ENCODE measurements around the gene PSMB4.
"Not testable (repeated sequence)": the region's sequence is repeated elsewhere in the genome, so short reads cannot be mapped to it uniquely, and the experiment has no call there.

Gene PSMB4

GRCh38 chr1:151390221-151391078 lies 8.9 kb upstream of the PSMB4 start:
- not testable (repeated sequence) for DNase-seq (ENCODE audit: low read depth)

DNA sequence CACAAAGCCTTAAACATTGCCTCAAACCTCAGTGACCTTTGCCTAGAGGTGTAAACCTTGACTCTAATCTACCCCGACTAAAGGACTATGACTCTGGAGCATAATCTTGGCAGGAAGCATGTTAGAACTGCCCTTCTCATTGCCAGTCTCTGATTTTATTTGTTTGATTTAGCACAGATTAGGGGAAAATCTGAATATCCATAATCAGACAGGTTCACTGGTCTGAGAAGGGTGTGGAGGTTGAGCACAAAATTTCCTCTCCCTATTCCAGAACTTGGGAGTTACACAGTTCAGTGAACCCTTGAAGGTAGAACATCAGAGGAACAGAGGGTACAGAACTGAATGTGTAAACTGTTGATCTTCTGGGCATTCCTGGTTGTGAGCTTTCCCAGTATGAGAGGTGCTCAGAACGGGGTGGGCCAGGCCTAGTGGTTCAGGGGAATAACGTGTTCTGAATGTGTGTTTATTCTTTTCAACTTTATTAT lies 8.3 kb upstream of the PSMB4 start:
- DNase-seq (ENCODE audit: low read depth) = no peak

DNA sequence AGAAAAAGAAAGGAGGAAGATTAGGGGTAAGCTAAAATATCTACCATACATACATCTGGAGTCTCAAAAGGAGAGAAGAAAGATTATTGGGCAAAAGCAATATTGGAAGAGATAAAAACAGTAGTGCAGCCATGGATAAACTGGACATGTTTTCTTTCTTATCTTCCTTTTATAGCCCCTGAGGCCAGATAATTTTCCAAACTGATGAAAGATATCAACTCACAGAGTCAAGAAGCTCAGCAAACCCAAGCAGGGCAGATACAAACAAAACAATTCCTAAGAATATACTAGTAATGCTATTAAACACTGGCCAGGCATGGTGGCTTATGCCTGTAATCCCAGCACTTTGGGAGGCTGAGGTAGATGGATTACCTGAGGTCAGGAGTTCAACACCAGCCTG lies 5.8 kb upstream of the PSMB4 start:
- DNase-seq (ENCODE audit: low read depth) = no peak

DNA sequence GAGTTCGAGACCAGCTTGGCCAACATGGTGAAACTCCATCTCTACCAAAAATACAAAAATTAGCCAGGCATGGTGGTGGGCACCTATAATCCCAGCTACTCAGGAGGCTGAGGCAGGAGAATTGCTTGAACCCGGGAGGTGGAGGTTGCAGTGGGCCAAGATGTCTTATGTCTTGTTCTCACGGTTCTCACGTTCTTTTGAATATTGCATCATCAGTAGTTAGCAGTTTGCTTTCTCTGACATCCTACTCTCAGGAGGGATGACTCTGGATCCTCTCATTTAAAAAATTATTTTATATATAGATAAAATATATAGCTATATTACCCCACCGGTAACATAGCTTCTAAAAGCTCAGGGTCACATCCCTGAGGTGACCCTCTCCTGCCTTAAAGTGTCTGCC lies 3.1 kb upstream of the PSMB4 start:
- not testable (repeated sequence) for DNase-seq (ENCODE audit: low read depth)

GRCh38 chr1:151401125-151401788 lies 1.9 kb downstream of the PSMB4 start:
- no peak for DNase-seq (ENCODE audit: low read depth)

DNA sequence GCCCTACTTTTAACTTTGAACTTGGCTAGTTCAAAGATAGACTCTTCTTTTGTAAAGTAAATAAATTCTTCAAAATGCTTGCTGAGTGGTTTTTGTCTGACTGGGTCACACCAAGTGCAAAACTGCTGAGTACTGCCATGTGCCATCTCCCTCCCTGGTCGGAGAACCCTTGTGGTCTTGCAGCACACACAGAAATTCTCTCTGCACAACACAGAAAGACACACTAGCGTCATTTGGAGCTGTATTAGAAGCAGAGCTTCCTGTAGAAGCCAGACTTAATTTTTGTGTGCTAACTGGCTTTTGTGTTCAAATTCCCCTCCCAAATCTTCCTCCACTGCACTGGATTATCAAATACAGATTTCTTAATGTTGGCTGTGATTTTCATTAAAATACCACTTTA lies 2.5 kb downstream of the PSMB4 start:
- DNase-seq (ENCODE audit: low read depth) = no peak

- no peak for DNase-seq (ENCODE audit: low read depth)
Observed at GRCh38 chr1:151402764-151403163, 3.4 kb downstream of the PSMB4 start.

DNA sequence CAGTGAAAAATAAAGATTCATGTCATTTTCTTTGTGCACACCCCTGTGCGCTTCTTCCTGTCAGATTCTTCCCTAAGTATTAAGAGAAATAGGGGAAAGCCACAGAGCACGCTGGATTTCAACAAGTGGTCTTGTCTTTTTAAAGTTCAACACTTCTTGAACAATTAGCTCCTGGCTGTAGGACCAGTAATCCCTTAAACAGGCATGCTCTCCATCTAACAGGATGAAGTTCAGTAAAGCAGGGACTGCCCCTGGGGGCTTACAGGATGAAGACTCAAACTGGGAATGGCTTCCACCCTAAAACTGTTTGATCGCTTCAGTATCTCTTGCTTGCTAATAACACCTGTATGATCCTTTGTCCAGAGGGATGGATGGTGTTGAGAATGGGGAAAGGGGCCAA lies 4.2 kb downstream of the PSMB4 start:
- DNase-seq (ENCODE audit: low read depth) = no peak

- no peak for DNase-seq (ENCODE audit: low read depth)
Observed at GRCh38 chr1:151405187-151405951, 6.0 kb downstream of the PSMB4 start.

- no peak for DNase-seq (ENCODE audit: low read depth)
Observed at GRCh38 chr1:151406176-151406575, 6.8 kb downstream of the PSMB4 start.

- DNase-seq (ENCODE audit: low read depth) = no peak
Observed at GRCh38 chr1:151407304-151407703, 7.9 kb downstream of the PSMB4 start.

DNA sequence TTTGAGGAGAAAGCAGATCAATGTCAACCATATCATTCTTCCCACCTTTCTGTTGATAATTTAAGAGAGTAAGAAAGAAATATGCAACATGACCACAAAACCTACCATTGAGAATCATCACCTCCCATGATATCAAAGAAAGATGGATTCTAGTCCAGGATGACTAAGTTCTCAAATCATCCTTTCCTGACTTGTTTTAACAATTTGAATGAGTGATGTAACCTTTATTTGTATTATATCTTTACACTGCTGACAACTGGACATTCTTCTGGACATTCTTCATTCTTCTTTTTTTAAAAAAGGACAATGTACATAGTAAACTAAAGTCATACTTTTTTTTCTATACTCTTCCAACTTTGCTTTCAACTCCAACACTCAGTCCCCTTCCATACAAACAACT lies 9.5 kb downstream of the PSMB4 start:
- no peak for DNase-seq (ENCODE audit: low read depth)

GRCh38 chr1:151411884-151412283 lies 12.5 kb downstream of the PSMB4 start:
- DNase-seq (ENCODE audit: low read depth) = no peak

- DNase-seq (ENCODE audit: low read depth) = no peak
Observed at GRCh38 chr1:151416231-151416630, 16.9 kb downstream of the PSMB4 start.

DNA sequence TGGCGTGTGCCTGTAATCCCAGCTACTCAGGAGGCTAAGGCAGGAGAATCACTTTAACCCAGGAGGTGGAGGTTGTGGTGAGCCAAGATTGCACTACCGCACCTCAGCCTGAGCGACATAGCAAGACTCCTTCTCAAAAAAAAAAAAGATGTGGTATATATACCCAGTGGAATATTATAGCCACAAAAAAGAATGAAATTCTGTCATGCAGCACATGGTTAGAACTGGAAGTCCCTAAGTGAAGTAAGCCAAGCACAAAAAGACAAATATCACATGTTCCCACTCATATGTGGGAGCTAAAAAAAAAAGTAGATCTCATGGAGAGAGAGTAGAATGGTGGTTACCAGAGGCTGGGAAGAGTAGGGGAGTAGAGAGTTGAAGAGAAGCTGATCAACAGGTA lies 18.7 kb downstream of the PSMB4 start:
- DNase-seq (ENCODE audit: low read depth) = no peak

DNA sequence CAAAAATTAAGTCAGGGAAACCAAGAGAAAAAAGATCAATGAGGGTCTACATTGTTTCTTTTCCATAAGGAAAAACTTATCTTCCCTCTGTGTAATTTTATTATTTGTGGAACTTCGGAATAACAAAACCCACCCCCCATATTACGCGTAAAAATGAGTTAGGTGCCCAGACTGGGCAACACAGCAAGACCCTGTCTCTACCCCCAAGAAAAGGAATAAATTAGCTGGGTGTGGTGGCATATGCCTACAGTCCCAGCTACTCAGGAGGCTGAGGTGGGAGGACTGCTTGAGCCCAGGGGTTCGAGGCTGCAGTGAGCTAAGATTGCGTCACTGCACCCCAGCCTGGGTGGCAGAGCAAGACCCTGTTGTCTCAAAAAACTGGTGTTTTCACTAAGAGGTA lies 20.4 kb downstream of the PSMB4 start:
- no peak for DNase-seq (ENCODE audit: low read depth)

GRCh38 chr1:151425103-151425502 lies 25.7 kb downstream of the PSMB4 start:
- no peak for DNase-seq (ENCODE audit: low read depth)

GRCh38 chr1:151428068-151428467 lies 28.7 kb downstream of the PSMB4 start:
- no peak for DNase-seq (ENCODE audit: low read depth)

DNA sequence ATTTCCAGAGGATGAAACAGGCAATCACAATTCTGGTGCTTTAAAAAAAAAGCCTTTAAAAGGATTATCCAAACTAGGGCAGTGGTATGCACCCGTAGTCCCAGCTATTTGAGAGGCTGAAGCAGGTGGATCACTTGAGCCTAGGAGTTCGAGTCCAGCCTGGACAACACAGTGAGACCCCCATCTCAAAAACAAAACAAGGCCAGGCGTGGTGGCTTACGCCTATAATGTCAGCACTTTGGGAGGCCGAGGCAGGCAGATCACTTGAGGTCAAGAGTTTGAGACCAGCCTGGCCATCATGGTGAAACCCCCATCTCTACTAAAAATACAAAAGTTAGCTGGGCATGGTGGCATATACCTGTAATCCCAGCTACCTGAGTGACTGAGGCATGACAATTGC lies 34.5 kb downstream of the PSMB4 start:
- DNase-seq (ENCODE audit: low read depth) = not testable (repeated sequence)

- DNase-seq (ENCODE audit: low read depth) = no peak
Observed at GRCh38 chr1:151435174-151435573, 35.8 kb downstream of the PSMB4 start.

- no peak for DNase-seq (ENCODE audit: low read depth)
Observed at GRCh38 chr1:151436985-151437384, 37.6 kb downstream of the PSMB4 start.

DNA sequence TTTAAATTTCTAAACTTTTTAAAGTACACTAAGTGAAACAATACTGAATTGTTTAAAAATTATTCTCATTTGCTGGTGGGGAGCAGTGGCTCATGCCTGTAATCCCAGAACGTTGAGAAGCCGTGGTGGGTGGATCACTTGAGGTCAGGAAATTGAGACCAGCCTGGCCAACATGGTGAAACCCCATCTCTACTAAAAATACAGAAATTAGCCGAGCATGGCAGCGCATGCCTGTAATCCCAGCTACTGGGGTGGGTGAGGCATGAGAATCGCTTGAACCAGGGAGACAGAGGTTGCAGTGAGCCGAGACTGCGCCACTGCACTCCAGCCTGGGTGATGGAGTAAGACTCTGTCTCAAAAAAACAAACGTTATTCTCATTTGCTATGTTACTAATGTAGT lies 38.0 kb downstream of the PSMB4 start:
- not testable (repeated sequence) for DNase-seq (ENCODE audit: low read depth)
